Measurements from ENCODE around the gene CACNG7. TPM values are rescaled to one million over a fixed set of nuclear protein-coding genes. Genes with fewer than 3 reads are reported as not detected.

CACNG7 gene
- total and polyA plus RNA-seq, 4 donors: not detected

GRCh38 chr19:53958168-53958571, 49.1 kb downstream of the CACNG7 start:
- Histone ChIP-seq H3K27me3 (ENCODE audit: control insufficient read depth in 4 of 4, insufficient read depth in 4 of 4, low read length in 3 of 4) (peaks cover 5 to 16% (median 7%) of the 10 kb centered on the region in 4 donors), H3K36me3 (ENCODE audit: control insufficient read depth in 4 of 4, insufficient read depth in 3 of 4, low read depth in 1 of 4, low read length in 3 of 4) (no peaks in the 10 kb centered on the region), H3K4me1 (ENCODE audit: control insufficient read depth in 4 of 4, insufficient read depth in 4 of 4, low read length in 3 of 4) (no peaks in the 10 kb centered on the region), H3K27ac (ENCODE audit: low read depth in 1 of 2, low read length in 2 of 2) (no peak overlapping the region), H3K9me3 (ENCODE audit: control insufficient read depth in 4 of 4, low read length in 3 of 4) (no peaks in the 10 kb centered on the region), H3K9ac (ENCODE audit: low read depth in 1 of 2, low read length in 2 of 2) (no peak overlapping the region), H3K4me3 (ENCODE audit: low read depth in 1 of 3, low read length in 3 of 3) (no peak overlapping the region)
- TF ChIP-seq ATF3 (IDR thresholded peaks at IDR 0.05) (no peak), YY1 (IDR thresholded peaks at IDR 0.05) (no peak), JUND (IDR thresholded peaks at IDR 0.05) (no peak), FOXA2 (IDR thresholded peaks at IDR 0.05) (no peak), RXRA (IDR thresholded peaks at IDR 0.05) (no peak), GABPA (IDR thresholded peaks at IDR 0.05 in 1 of 2, conservative IDR thresholded peaks at IDR 0.05 in 1 of 2) (no peak), HNF4G (IDR thresholded peaks at IDR 0.05) (no peak), FOXA1 (IDR thresholded peaks at IDR 0.05) (no peak), MAX (IDR thresholded peaks at IDR 0.05) (no peak), HNF4A (conservative IDR thresholded peaks at IDR 0.05) (no peak), SP1 (IDR thresholded peaks at IDR 0.05) (no peak), NR2F2 (IDR thresholded peaks at IDR 0.05) (no peak), TAF1 (conservative IDR thresholded peaks at IDR 0.05) (no peak)
- TF ChIP-seq, protein P1, sequence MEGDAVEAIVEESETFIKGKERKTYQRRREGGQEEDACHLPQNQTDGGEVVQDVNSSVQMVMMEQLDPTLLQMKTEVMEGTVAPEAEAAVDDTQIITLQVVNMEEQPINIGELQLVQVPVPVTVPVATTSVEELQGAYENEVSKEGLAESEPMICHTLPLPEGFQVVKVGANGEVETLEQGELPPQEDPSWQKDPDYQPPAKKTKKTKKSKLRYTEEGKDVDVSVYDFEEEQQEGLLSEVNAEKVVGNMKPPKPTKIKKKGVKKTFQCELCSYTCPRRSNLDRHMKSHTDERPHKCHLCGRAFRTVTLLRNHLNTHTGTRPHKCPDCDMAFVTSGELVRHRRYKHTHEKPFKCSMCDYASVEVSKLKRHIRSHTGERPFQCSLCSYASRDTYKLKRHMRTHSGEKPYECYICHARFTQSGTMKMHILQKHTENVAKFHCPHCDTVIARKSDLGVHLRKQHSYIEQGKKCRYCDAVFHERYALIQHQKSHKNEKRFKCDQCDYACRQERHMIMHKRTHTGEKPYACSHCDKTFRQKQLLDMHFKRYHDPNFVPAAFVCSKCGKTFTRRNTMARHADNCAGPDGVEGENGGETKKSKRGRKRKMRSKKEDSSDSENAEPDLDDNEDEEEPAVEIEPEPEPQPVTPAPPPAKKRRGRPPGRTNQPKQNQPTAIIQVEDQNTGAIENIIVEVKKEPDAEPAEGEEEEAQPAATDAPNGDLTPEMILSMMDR (IDR thresholded peaks at IDR 0.05; ENCODE audit: low read depth, low read length, missing input control): no peak
- TF ChIP-seq, protein P2, sequence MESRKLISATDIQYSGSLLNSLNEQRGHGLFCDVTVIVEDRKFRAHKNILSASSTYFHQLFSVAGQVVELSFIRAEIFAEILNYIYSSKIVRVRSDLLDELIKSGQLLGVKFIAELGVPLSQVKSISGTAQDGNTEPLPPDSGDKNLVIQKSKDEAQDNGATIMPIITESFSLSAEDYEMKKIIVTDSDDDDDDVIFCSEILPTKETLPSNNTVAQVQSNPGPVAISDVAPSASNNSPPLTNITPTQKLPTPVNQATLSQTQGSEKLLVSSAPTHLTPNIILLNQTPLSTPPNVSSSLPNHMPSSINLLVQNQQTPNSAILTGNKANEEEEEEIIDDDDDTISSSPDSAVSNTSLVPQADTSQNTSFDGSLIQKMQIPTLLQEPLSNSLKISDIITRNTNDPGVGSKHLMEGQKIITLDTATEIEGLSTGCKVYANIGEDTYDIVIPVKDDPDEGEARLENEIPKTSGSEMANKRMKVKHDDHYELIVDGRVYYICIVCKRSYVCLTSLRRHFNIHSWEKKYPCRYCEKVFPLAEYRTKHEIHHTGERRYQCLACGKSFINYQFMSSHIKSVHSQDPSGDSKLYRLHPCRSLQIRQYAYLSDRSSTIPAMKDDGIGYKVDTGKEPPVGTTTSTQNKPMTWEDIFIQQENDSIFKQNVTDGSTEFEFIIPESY (IDR thresholded peaks at IDR 0.05): no peak
- TF ChIP-seq, protein P3, sequence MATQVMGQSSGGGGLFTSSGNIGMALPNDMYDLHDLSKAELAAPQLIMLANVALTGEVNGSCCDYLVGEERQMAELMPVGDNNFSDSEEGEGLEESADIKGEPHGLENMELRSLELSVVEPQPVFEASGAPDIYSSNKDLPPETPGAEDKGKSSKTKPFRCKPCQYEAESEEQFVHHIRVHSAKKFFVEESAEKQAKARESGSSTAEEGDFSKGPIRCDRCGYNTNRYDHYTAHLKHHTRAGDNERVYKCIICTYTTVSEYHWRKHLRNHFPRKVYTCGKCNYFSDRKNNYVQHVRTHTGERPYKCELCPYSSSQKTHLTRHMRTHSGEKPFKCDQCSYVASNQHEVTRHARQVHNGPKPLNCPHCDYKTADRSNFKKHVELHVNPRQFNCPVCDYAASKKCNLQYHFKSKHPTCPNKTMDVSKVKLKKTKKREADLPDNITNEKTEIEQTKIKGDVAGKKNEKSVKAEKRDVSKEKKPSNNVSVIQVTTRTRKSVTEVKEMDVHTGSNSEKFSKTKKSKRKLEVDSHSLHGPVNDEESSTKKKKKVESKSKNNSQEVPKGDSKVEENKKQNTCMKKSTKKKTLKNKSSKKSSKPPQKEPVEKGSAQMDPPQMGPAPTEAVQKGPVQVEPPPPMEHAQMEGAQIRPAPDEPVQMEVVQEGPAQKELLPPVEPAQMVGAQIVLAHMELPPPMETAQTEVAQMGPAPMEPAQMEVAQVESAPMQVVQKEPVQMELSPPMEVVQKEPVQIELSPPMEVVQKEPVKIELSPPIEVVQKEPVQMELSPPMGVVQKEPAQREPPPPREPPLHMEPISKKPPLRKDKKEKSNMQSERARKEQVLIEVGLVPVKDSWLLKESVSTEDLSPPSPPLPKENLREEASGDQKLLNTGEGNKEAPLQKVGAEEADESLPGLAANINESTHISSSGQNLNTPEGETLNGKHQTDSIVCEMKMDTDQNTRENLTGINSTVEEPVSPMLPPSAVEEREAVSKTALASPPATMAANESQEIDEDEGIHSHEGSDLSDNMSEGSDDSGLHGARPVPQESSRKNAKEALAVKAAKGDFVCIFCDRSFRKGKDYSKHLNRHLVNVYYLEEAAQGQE (IDR thresholded peaks at IDR 0.05): no peak
- DNase-seq (ENCODE audit: low spot score): no peak
- WGBS: 2% methylated on average over 14 of the region's 14 CpGs
